ENCODE measurements around the gene ZNF581.

The ZNF581 gene

DNA sequence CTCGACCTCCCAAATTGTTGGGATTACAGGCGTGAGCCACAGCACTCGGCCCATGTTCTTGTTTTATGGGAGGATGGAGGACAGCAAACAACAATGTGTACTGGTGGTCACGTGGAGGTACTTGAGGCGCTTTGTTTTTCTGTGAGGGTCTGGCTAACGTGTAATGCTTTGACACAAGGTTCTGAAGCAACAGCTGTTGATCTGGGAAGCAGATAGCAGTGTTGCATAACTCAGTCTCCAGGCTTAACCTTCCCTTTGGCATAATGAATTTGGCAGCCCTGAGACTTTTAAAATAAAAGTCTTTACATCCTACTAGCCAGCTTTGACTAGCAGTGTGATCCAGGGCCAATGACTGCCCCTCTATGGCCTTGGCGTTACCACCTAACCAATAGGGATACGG lies 9.6 kb upstream of the ZNF581 start:
- no peak for DNase-seq

DNA sequence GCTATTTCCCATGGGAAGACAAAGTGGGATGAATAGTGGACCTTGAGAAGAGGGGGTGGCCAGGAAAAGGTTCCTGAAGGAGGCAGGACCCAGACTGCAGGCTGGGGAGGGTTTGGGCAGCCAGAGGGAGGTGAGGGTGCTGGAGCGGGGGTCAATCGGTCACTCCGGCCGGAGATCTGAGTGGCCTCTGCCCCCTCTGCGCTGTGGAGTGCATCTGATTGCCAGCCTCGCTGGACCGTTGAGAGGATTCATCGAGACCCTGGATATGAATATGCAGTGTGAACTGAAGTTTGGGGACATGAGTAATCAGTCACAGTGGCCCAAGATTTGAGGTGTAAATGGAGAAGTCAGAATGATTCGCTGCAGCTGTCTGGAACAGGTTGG lies 8.1 kb upstream of the ZNF581 start:
- DNase-seq: peak; percentile 10

DNA sequence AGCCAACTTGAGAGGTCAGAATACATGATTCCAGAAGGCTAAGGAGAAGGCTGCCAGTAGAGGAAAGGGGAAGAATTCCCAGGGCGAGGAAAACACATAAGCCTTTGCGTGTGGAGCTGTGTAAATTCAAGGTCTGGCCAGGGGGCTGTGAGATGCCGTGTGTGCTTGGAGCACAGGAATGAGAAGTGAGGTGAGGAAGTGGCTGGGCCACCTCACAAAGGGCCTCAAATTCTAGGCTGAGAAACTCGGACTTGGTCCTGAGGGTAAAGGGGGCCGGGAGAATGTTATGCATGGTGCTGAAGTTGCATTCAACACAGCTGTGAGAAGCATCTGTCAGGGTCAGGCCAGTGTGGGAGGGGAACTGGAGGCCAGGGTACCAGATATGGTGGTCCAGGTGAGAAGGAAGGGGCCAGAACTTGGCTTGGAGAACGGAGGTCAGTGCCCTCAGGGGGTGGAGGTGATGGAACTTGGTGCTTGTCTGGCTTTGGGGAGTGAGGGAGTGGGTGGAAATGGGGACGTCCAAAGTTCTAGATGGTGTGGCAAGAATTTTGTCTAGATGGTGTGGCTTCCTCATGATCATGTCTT lies 7.5 kb upstream of the ZNF581 start:
- no peak for DNase-seq

DNA sequence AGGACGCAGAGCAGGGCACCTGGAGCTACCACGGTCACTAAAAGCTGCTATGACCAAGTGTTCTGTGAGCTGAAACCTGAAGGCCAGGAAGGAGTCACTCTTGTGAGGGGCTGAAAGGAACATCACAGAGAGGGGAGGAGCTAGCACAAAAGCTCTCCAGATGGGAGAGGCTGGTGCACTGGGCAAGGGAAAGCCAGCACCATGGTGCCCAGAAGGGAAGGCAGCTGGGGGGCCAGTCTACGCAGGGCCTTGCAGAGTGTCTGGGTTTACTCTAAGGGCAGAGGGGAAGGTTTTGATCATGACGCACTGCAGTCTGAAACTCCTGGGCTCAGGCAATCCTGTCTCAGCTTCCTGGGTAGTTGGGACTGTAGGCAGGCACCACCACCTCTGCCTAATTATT lies 6.7 kb upstream of the ZNF581 start:
- DNase-seq: no peak

DNA sequence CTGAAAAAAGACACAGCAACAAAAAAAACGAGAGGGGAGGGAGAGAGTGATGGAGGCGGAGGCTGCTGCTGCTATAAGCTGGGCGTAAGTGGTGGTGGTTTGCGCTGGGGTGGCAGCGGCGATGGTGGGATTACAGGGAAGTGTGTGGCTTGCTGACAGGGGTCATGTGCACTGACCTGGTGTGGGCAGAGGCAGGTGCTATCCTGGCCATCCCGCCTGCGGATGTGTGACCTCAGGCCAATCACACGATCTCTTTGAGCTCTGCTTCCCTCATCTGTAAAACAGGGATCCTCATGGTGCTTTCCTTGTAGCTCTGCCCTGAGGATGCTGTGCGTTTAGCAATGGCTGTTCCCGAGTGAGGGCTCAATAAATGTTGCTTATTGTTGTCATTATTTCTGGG lies 5.9 kb upstream of the ZNF581 start:
- no peak for DNase-seq

DNA sequence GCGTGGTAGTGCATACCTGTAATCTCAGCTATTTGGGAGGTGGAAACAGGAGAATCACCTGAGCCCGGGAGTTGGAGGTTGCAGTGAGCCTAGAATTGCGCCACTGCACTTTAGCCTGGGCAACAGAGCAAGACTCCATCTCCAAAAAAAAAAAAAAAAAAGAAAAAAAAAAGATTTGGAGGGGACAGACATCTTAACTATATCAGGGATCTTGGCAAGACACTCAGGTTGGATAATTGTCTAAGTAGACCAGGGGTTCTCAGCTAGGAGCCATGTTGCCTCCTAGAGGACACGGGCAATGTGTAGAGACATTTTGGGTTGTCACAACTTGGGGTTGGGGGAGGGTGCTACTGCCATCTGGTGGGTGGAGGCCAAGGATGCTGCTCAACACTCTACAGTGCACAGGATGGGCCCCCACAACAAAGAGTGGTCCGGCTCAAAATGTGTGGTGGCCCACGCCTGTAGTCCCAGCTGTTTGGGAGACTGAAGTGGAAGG lies 4.5 kb upstream of the ZNF581 start:
- peak; percentile 67 for DNase-seq

DNA sequence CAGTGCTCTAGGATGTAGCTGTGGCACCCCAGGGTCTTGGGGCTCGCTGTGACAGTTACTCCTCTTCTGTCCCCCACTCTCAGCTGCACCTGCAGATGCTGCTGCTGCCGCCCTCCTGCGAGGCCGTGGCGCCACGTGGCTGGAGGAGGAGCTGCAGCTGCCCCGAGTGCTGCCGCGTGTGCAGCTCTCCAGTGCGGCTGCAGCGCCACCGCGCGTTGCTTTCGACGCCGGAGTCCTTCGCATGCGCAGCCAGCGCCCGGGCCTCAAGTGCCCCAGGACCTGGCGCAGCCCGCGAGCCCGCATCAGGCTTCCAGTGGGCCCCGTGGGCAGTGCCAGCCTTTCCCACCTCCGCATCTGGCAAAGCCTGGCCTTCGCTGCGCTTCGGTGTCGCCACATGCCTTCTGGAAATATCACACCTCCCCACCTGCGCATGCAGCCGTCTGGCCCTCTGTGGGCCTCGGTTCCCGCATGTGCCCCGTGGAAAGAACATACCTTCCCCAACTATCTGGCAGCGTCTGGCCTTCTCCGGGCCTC lies 3.3 kb upstream of the ZNF581 start:
- DNase-seq: peak; percentile 77

DNA sequence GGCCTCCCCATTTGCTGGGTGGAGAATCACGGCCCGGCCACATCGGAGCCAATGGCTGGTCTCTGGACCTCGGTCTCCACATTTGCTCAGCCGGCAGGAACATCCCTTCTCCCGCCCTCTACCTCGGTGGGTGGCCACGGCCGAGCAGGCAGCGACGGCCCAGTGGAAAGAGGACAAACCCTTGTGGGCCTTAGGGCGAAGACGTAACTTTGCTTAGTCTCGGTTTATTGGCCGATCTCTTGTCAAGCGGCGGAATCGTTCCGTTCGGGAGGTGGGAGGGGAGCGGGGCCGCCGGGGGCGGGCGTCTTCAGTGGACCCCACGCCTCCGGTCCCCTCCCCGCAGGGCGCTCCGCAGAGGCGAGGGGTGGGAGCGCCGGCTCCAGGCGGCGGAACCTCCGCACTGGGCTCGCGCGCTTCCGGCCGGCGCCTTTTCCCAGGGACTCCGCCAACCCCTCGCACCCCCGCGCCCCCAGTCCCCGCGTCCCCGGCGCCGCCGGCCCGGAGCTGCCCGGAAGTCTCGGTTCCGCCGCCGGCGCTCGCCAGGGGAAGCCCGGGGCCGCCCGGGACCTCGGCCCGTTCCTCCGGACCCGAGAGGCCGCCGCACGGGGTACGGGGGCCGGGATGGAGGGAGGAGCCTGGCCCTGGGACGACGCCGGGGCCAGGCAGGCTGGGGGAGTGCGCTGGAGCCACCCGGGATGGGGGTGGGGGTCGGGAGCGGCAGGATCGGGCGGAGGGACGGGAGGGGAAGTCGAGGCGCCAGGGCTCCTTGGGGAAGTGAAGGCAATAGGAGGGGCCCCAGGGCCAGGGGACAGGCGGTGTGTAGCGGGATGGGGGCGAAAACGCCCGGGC lies 2.6 kb upstream of the ZNF581 start, which contains the start of gene ZNF580:
Gene ZNF580 (plus strand): TSS at position 426 of the 849 bp plus-strand sequence. CDS start 1,507 bp downstream, outside the sequence.
- peak; percentile 67 for DNase-seq

DNA sequence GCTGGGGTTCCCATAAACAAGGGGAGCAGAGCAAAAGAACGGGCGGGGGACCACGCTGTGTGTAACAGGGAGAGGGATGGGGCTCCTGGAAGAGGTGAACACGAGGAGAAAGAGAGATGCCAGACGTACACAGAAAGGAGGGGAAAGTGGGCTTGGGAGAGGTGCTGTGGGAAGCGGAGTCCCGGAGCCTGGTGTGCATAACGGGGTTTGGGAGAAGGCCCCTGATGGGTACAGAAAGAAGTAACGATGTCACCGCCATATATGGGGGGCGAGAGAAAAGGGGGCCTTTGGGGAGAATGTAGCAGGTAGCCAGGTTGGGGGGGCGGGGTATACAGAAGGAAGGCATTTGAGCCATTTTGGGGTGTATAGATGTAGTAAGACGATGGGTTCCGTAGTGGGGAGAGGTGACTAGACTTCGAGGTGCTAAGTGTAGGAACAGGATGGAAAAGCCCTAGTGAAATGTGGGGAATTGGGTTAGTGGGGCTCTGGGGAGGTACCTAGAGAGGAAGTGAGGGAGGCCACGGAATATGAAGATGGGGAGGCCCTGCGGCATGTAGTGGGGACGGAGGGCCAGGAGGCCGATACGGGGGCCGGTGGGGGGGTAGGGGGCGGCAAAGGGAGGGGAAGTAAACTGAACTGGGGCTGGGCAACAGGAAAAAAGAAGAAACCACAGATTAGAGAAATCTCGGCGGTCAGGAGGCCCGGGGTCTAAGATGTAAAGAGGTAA lies 1.9 kb upstream of the ZNF581 start:
- peak; percentile 39 for DNase-seq

DNA sequence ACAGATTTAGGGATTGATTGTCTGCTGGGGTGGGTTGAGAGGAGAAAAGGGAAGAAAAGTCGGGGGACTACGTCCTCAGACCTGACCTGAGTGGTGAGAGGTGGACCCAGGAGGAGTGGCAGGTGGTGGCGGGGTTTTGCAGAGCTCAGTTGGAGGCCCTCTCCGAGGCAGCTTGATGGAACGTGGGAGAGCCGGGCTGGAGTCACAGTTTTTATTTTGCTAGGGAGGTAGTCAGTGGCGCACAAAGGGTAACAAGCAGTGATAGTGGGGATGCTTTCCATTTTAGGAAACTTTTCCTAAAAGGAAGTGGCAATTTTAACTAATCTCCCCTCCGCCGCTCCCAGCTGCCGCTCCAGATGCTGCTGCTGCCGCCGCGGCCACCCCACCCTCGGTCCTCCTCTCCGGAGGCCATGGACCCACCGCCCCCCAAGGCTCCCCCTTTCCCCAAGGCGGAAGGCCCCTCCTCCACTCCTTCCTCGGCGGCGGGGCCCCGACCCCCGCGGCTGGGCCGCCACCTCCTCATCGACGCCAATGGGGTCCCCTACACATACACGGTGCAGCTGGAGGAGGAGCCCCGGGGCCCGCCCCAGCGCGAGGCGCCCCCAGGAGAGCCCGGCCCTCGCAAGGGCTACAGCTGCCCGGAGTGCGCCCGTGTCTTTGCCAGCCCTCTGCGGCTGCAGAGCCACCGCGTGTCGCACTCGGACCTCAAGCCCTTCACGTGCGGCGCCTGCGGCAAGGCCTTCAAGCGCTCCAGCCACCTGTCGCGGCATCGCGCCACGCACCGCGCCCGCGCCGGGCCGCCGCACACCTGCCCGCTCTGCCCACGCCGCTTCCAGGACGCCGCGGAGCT lies 1.1 kb upstream of the ZNF581 start:
- DNase-seq: peak; percentile 45

DNA sequence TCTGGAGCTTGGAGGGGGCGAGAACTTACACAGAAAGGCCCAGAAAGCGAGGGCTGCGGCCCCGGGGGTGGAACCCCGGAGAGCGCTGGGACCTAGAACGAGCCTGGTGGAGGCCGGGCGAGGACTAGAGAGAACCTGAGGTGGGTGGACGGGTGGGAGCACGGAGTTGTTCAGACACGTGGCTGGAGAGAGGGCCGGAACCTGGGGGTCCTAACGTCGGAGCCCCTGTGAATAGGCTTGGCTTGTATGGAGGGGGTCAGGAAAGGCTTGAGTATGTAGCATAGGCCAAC lies 383 bp downstream of the ZNF581 start:
- no peak for DNase-seq

DNA sequence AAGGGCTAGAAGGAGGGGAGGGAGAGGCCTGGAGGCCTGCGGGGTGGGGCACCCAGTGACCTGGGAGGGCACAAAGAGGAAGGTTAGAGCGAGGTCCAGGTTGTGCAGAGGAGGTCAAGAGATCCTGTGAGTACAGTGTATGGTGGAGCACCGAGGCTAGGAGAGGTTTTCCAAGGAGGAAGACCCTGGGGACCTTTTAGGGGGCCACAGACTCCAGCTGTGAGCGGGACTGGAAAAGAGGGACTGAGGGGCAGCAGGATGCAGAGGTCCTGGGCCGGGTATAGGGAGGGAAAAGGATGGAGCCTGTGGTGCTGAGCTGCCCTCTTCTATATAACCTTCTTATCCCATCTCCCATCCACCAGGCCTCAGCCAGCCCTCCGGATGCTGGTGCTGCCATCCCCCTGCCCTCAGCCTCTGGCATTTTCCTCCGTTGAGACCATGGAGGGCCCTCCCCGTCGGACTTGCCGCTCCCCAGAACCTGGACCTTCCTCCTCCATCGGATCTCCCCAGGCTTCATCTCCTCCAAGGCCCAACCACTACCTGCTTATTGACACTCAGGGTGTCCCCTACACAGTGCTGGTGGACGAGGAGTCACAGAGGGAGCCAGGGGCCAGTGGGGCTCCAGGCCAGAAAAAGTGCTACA lies 863 bp downstream of the ZNF581 start:
- no peak for DNase-seq

DNA sequence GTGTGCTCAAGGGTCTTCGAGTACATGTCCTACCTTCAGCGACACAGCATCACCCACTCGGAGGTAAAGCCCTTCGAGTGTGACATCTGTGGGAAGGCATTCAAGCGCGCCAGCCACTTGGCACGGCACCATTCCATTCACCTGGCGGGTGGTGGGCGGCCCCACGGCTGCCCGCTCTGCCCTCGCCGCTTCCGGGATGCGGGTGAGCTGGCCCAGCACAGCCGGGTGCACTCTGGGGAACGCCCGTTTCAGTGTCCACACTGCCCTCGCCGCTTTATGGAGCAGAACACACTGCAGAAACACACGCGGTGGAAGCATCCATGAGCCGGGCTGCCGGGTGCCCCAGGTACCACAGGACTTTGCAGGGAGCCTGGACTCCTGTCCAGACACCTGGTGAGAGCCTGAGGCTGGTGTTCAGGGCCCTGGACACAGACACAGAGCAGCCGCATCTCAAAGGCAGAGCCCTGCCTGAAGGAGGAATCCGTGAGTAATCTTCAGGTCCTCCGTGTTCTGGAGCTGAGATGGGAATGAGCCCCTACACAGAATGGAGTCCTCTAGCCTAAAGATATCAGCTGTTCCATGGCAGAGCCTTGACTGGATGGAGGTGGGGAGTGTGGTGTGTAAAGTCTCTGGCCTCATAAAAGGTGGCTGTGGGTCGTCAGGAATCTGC lies 1.5 kb downstream of the ZNF581 start:
- DNase-seq: no peak

DNA sequence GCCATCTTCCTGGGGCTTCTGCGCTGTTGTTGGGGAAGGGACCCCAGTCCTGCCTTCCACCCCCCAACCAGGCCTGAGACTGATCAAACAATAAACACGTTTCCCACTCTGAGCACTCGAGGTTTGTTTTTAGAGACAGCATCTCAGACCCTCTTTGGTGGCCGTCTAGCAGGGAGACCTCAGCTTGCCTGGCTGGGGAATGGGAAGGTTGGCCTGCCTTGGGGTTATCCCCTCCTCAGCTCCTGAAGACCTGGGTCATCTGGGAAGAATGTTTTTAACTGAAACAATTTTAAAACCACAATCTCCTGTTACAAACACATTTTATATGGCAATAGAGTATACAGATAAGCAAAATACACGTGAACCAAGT lies 2.0 kb downstream of the ZNF581 start:
- no peak for DNase-seq

DNA sequence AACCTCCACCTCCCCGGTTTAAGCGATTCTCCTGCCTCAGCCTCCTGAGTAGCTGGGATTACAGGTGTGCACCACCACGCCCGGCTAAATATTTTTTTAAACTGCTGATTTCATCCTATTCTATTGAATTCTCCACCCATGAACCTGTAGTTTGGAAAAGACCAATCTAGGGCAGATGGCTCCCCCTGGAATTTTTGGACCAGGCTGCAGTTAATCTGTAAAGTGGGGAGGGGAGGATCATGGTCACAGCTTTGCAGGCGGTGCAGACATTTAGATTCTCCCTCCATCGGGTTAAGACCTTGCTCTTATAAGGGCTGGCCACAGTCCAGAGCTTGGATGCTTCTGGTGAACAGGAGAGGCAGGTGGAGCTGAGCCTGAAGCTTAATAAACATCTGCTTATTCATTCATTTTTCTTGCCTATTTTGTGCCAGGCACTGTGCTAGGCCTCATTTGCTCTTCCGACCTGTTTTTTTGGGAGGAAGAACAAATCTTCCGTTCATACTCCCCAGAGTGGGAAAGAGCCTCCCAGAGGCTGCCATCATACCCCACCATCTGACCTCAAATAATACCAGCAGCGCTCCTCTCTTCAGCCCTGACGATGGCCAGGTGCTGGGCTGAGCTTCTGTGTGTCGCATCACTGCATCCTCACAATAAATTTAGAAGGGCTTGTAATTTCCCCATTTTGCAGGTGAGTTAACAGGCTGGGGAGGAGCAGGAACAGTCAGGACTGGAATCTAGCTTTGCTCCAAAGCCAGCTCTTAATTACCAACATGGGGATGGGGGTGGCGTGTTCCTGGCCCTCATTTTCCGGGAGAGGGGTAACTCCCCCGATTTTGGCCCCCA lies 3.7 kb downstream of the ZNF581 start:
- DNase-seq: no peak

DNA sequence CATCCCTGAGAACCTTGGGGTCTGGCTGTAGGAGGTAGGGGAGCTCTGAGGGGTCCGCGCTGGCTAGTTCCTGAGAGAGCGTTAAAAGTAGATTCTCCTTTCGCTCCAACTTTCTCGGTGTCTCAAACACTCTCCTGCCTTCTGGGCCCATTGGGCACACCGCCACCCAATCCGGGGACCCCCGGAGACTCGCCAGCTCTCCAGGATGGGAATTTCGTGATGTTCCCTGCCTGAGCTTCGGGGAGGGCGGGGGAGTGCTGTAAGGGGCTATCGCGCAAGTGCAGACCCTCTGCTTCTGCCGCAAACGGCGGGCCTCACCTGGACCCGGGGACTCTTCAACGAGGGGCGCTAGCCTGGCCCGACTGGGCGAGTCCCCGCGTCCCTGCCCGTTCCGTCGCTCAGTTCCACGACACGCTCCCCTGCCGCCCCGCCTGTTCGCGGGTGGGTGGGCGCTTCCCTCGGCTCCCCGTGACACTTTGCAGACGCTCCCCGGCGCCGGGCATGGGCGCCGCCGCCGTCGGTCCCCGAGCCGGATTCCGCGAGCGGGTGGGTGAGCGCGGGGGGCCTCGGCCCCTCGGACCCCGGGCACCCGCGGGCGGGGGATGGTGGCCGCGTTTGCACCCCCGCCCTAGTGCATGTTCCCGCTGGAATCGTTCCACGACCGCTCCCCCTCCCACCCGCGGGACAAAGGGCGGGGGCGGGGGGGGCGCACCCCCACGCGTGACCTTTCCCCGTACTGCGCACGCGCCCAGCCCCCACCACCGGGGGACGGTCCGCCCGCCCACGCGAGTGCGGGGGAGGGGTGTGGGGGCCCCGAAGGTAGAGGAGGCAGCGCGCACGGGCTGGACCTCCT lies 4.5 kb downstream of the ZNF581 start, which contains the start of gene CCDC106:
Gene CCDC106 (plus strand): TSS at position 481 of the 853 bp plus-strand sequence. CDS start 835 bp downstream, outside the sequence.
- DNase-seq: peak; percentile 37

DNA sequence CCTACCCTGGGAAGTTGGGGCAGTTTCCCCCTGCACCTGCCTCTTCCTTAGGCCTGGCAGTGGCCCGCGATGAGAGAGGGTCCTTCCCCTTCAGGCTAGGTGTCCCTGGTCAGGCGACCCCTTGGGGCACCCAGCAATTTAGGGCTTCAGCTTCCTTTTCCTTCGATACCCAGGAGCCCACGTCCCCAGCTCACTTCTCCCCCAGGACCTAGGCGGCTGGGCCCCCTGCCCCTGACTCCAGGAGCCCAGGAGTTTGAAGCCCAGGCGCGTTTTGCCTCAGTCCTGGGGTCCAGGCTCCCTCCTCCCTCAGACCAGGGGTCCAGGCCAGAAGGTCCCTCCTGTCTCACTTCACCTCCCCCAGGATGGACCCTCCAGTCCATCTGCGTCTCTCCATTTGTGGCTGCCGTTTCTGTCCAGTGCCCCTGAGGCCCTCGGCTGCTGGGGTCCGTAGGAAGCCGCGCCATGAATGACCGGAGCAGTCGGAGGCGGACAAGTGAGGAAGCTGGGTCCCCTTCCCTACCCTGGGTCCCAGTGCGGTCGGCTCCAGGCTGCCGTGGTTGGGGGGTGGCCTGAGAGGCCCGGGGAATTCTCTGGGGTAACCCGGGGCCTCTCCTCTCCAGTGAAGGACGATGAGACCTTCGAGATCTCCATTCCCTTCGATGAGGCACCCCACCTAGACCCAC lies 5.3 kb downstream of the ZNF581 start:
- DNase-seq: no peak

DNA sequence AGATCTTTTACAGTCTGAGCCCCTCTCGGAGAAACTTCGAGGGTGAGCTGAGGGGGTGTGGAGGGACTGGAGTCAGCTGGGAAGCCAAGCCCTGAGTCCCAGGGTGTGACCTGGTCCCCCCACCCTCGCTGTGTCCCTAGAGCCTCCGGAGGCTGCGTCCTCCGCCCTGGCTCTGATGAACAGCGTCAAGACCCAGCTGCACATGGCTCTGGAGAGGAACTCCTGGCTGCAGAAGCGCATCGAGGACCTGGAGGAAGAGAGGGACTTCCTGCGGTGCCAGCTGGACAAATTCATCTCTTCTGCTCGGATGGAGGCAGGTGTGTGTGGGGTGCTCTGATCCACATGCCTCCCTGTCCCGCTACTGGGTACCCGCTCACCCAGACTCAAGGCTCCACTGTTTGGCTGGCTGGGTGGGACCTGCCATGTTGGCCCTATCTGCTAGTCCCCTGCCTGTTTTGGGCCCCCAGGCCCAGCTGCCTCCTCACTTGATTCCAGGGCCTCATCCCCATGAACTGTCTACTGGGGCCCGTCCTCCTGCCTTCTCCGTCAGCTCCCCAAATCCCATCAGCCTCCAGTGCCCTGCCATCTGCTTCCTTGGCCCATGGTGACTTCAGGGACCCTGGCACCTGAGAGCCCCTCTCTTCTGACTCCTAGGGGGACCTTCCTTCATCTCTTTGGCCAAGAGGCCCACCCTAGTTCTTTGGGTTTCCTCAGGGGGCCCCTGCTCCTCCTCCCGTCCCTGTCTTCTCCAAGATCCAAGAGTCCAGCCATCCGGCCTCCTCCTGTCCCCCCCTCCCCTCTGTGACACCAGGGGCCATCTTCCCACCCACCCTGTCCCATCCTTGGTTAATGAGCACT lies 6.0 kb downstream of the ZNF581 start:
- no peak for DNase-seq
